ENCODE results near the gene POFUT1.
A peak's percentile ranks its signal among the peaks of the same experiment; 100 is the strongest.

POFUT1 gene

GRCh38 chr20:32205110-32205842 is 2.4 kb upstream of the POFUT1 start:
- DNase-seq: no peak
- intact Hi-C loops (cut with DNase I): loop anchor here (5.0 to 10.0 kb wide), 3 partner anchors 152 to 380 kb away; partner anchors contain the start of gene ASXL1

- intact Hi-C loops (cut with DNase I): loop anchor here (5.0 to 10.0 kb wide), 3 partner anchors 151 to 381 kb away; partner anchors contain the start of gene ASXL1
- DNase-seq: no peak
These were observed 1.6 kb upstream of the POFUT1 start for GRCh38 chr20:32205843-32206759.

- DNase-seq: no peak
These were observed 687 bp upstream of the POFUT1 start for GRCh38 chr20:32206760-32207625.

GRCh38 chr20:32208499-32209154 is 947 bp downstream of the POFUT1 start:
- intact Hi-C loops (cut with DNase I): loop anchor here (5.0 to 10.0 kb wide), 3 partner anchors 149 to 384 kb away; partner anchors contain the start of gene ASXL1
- DNase-seq: no peak

More at GRCh38 chr20:32206760-32207625, 687 bp upstream of the POFUT1 start:
- intact Hi-C loops (cut with DNase I): loop anchor here (1.0 to 10.0 kb wide), 5 partner anchors 70 to 382 kb away; partner anchors contain the start of genes ASXL1, KIF3B and TM9SF4

GRCh38 chr20:32209850-32210605 is 2.3 kb downstream of the POFUT1 start:
- DNase-seq: no peak
- intact Hi-C loops (cut with DNase I): loop anchor here (5.0 to 10.0 kb wide), 3 partner anchors 147 to 385 kb away; partner anchors contain the start of gene ASXL1

- DNase-seq: no peak
- intact Hi-C loops (cut with DNase I): no loop called here
These were observed 6.2 kb downstream of the POFUT1 start for GRCh38 chr20:32213870-32214269.

GRCh38 chr20:32215147-32215546 is 7.5 kb downstream of the POFUT1 start:
- no peak for DNase-seq
- intact Hi-C loops (cut with DNase I): no loop called here

GRCh38 chr20:32215729-32216128 is 8.0 kb downstream of the POFUT1 start:
- intact Hi-C loops (cut with DNase I): no loop called here
- DNase-seq: no peak

- intact Hi-C loops (cut with DNase I): no loop called here
- no peak for DNase-seq
These were observed 8.8 kb downstream of the POFUT1 start for GRCh38 chr20:32216179-32217142.

GRCh38 chr20:32218156-32218900 is 10.6 kb downstream of the POFUT1 start:
- intact Hi-C loops (cut with DNase I): no loop called here
- no peak for DNase-seq

- intact Hi-C loops (cut with DNase I): no loop called here
- DNase-seq: no peak
These were observed 16.8 kb downstream of the POFUT1 start for GRCh38 chr20:32224463-32224862.

GRCh38 chr20:32226391-32226790 is 18.7 kb downstream of the POFUT1 start:
- intact Hi-C loops (cut with DNase I): no loop called here
- DNase-seq: no peak

GRCh38 chr20:32227306-32227705 is 19.6 kb downstream of the POFUT1 start:
- no peak for DNase-seq
- intact Hi-C loops (cut with DNase I): no loop called here

- DNase-seq: peak in 1 of 10 donors; percentile 73
- intact Hi-C loops (cut with DNase I): no loop called here
These were observed 20.3 kb downstream of the POFUT1 start for GRCh38 chr20:32227744-32228688.

- intact Hi-C loops (cut with DNase I): no loop called here
- no peak for DNase-seq
These were observed 21.6 kb downstream of the POFUT1 start for GRCh38 chr20:32229251-32229747.

- intact Hi-C loops (cut with DNase I): no loop called here
These were observed 23.0 kb downstream of the POFUT1 start for GRCh38 chr20:32230707-32231106.

More at GRCh38 chr20:32230707-32231106, 23.0 kb downstream of the POFUT1 start:
- DNase-seq: peak in 1 of 10 donors; percentile 24

Measured in posterior cingulate gyrus (tissue), 11 donors.